MV-4-11 (cell line): ENCODE results near the gene TMEM143.
A peak's percentile ranks its signal among the peaks of the same experiment; 100 is the strongest.
"Not testable (repeated sequence)": the region's sequence is repeated elsewhere in the genome, so short reads cannot be mapped to it uniquely, and the experiment has no call there.

Experiments used
- DNase-seq: peaks from one replicate; lab custom pipeline; 2025; lab: John Stamatoyannopoulos, UW

Gene TMEM143

DNA sequence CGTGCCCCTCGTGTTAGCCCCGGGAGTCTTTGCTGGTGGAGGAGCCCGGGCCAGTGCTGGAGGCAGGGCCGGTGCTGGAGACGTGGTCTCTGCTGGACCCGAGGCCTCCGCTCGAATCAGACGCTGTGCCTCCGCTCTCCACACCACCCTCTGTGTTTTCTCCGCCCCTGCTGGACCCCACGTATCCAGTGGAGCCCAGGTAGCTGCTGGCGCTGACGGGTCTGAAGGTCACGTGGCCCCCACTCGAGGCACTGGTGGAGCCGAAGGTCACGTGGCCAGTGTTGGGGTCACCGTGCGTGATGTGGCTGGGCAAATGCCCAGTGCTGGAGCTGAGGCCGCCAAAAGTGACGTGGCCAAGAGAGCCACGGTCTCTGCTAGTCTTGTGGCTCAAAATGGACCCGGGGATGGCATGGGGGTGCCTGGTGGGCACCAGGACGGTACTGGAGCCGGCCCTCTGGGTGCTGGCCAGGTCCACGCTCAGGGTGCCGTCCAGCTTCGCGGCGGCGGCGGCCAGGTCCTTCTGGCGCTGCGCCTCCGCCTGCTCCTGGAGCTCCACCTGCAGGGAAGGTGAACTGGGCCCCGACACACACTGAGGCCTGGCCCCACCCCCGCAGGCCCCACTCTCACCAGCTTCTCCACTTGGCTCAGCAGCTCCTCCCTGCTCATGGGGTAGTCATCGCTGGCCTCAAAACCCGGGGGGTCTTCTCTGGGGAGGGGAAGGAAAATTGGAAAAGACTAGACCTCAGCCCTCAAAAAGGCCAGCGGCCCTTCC is 66.6 kb downstream of the TMEM143 start:
- DNase-seq: no peak

DNA sequence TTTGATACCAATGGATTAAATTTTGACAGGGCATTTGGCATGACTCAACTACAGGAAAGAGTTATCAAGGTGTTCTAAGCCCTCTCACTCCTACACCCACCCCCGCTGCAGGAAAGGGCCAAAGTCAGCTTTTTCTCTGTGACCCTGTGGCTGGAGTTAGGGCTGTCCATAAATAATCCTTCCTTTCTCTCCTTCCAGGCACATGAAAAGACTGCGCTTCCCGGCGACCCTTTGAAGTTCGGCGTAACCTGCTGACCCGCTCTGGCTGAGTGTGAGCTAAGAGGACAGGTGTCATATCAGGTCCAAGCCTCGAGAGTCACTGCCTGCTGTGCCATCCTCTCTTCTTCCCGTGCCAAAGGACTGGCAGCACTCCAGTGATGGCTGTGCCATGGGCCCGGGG is 68.3 kb downstream of the TMEM143 start:
- no peak for DNase-seq

DNA sequence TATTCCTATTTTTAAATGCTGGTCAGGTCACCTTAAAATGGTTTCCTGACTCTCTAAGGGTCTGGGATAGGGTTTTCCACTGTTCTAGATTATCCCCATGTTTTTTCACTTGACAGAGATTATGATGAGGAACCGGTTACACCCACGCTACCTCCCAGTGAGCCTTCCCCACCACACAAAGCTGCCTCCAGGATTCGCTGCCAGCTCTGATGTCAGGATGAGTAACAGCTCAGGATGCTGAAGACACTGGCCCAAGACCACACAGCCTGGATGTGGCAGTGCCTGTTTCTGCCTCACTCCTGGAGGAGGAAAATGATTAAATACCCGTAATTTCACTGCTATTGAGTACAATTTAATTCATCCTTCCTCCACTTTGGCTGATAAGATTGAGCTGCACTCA is 70.9 kb downstream of the TMEM143 start:
- peak; percentile 17 for DNase-seq

DNA sequence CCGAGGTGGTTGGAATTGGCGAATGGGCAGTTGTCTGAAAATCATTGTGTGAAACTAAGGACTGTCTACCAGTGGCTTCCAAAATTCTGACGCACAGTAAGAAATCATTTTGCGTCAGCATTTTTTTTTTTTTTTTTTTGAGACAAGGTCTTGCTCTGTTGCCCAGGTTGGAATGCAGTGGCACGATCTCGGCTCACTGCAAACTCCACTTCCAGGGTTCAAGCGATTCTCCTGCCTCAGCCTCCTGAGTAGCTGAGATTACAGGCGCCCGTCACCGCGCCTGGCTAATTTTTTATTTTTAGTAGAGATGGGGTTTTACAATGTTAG is 72.3 kb downstream of the TMEM143 start:
- not testable (repeated sequence) for DNase-seq

DNA sequence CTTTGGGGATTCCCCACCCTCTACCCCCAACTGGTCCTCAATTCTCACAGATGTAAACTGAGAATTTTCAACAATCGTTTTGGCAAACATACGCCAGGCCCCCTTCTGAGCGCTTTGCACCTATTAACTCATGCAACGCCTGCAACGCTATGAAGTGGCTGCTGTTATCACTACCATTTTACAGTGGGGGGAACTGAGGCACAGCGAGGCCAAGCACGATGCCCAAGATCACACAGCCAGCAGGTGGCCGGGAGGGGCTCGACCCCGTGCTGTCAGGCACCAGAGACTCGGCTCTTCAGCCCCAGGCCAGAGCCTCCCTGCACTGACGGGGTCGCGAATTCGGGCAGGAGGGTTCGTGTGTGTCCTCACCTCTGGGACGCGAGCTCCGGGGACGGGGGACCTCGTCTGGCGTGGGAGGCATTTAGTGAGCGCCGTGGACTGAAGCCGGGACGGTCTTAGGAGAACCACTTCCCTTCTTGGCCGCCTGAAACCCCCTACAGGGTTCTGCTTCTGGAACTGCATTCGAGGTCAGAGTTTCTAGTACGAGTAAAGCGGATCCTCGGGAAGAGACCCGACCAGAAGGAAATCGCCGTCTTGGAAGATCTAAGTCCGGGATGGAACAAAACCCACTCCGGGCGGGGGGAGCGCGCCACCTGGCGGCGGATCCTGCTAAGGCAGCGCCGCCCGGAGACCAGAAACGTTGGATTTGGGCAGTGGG is 72.8 kb downstream of the TMEM143 start:
- DNase-seq: peak; percentile 52

DNA sequence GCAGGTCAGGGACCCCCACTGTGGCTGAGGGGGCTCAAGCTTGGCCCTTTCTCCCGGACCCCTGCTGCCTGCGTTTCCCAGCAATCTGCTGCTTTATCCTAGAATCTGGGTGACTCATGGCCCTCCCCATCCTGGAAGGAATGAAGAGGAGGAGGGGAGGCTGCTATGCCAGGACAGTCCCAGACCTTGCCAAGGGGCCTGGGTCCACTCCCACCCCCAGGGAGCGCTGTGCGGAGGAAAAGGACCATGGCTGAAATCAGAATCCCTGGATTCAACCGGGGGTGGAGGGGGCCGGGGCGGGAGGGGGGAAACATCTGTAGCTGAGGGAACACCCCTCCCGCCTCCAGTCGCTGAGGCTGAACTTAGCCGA is 73.4 kb downstream of the TMEM143 start:
- no peak for DNase-seq

DNA sequence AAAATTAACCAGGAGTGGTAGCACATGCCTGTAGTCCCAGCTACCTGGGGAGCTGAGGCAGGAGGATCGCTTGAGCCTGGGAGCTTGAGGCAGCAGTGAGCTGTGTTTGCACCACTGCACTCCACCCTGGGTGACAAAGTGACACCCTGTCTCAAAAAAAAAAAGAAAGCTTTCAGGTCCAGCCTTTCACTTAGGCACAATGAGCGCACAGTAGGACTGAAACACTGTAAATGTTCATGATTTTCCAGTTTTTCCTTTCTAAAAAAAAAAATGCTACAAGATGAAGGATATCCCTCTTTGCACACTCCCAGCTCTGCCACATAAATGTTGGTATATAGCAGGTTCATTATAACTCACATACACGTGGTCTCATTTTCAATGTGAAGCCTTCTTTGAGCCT is 76.0 kb downstream of the TMEM143 start:
- no peak for DNase-seq

DNA sequence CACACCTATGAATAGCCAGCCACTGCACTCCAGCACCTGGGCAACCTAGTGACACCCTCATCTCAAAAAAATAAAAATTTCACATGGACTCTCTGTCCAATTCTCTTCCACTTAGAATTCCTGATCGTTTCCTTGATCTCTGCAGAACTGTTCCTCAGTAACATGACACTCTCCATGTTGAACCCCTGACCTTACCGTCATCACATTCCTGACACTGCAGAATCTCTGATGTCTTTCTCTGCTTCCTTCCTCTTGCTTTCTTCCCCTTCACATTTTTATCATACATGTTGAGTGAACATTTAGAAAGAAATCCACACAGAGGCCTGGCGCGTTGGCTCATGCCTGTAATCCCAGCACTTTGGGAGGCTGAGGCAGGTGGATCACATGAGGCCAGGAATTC is 78.8 kb downstream of the TMEM143 start:
- DNase-seq: no peak

DNA sequence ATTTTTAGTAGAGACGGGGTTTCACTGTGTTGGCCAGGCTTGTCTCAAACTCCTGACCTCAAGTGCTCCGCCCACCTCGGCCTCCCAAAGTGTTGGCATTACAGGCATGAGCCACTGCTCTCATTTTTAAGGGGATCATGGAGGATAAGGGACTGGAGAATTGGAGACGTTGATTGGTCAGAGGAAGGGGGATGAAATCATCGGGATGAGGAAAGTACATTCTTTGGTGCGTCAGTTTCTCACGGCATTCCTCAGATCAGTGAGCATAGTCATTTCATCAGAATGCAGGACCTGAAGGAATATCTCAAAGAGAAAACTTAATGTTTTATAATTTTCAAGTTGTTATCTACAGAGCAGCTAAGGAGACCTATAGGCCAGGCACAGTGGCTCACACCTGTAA is 79.8 kb downstream of the TMEM143 start:
- no peak for DNase-seq
